GM23338 (cell line): ENCODE results near the gene FSIP1. TPM values are rescaled to one million over a fixed set of nuclear protein-coding genes. Genes with fewer than 3 reads are reported as not detected.
A peak's percentile ranks its signal among the peaks of the same experiment; 100 is the strongest.

Experiments
- ATAC-seq: fragments of 200-7000 bp; cut with Tn5 transposase; 3 replicates; pipeline ENCODE4 v1.9.1; 2020
- DNase-seq: peaks from one replicate; pipeline ENCODE4 v3.0.0-alpha.2; 2015; ENCODE audit warnings: low spot score
- H2AFZ ChIP-seq: fragments of 200-600 bp; sonication (generic); 2 replicates; pipeline ENCODE4 v1.8.0; 2016; ENCODE audit warnings: antibody characterized with exemption, mild to moderate bottlenecking, moderate library complexity
- H3F3A ChIP-seq: fragments of 200-600 bp; sonication (generic); replicated peaks from 2 replicates; pipeline ENCODE4 v1.8.0; 2017; ENCODE audit warnings: antibody characterized with exemption, mixed run types, low read depth
- H3K27ac ChIP-seq: fragments of 200-600 bp; sonication (generic); 2 replicates; pipeline ENCODE4 v1.6.1; 2016; ENCODE audit warnings: low read depth
- H3K27me3 ChIP-seq: fragments of 200-600 bp; sonication (generic); 2 replicates; pipeline ENCODE4 v1.8.0; 2016; ENCODE audit warnings: mild to moderate bottlenecking, mixed run types, moderate library complexity; ENCODE audit not compliant: insufficient read depth
- H3K36me3 ChIP-seq: fragments of 200-600 bp; sonication (generic); 2 replicates; pipeline ENCODE4 v1.8.0; 2016; ENCODE audit warnings: mild to moderate bottlenecking; ENCODE audit not compliant: insufficient read depth
- H3K4me1 ChIP-seq: fragments of 200-600 bp; sonication (generic); 2 replicates; pipeline ENCODE4 v1.8.0; 2016; ENCODE audit warnings: mild to moderate bottlenecking, moderate library complexity; ENCODE audit not compliant: insufficient read depth
- H3K4me2 ChIP-seq: fragments of 200-600 bp; sonication (generic); 2 replicates; pipeline ENCODE4 v1.7.1; 2017; ENCODE audit warnings: mixed run types
- H3K4me3 ChIP-seq: fragments of 200-600 bp; sonication (generic); 2 replicates; pipeline ENCODE4 v1.6.1; 2016; ENCODE audit warnings: mixed run types
- H3K79me2 ChIP-seq: fragments of 200-600 bp; sonication (generic); replicated peaks from 2 replicates; pipeline ENCODE4 v1.8.0; 2017; ENCODE audit warnings: mild to moderate bottlenecking; ENCODE audit not compliant: insufficient read depth
- H3K9me2 ChIP-seq: fragments of 200-600 bp; sonication (generic); 2 replicates; pipeline ENCODE4 v1.8.0; 2017; ENCODE audit not compliant: insufficient read depth
- H4K20me1 ChIP-seq: fragments of 200-600 bp; sonication (generic); replicated peaks from 2 replicates; pipeline ENCODE4 v1.8.0; 2017; ENCODE audit warnings: mild to moderate bottlenecking; ENCODE audit not compliant: insufficient read depth
- H3K27ac Mint-ChIP-seq: 2 replicates; pipeline ENCODE4 v1.8.0; 2020; ENCODE audit warnings: inconsistent platforms, mild to moderate bottlenecking, moderate library complexity, mixed read lengths
- H3K27me3 Mint-ChIP-seq: 3 replicates; pipeline ENCODE4 v1.8.0; 2022; ENCODE audit warnings: low read depth, mild to moderate bottlenecking, moderate library complexity, mixed read lengths, inconsistent platforms; ENCODE audit not compliant: insufficient read depth, poor library complexity
- H3K36me3 Mint-ChIP-seq: 3 replicates; pipeline ENCODE4 v1.8.0; 2021; ENCODE audit warnings: low read depth, mild to moderate bottlenecking, inconsistent platforms, moderate library complexity, mixed read lengths
- H3K4me1 Mint-ChIP-seq: 3 replicates; pipeline ENCODE4 v1.8.0; 2020; ENCODE audit warnings: mild to moderate bottlenecking, inconsistent platforms, mixed read lengths
- H3K4me3 Mint-ChIP-seq: 3 replicates; pipeline ENCODE4 v1.8.0; 2021; ENCODE audit warnings: moderate library complexity, mild to moderate bottlenecking, inconsistent platforms, mixed read lengths
- H3K9me3 Mint-ChIP-seq: 3 replicates; pipeline ENCODE4 v1.8.0; 2020; ENCODE audit warnings: moderate library complexity, mild to moderate bottlenecking, inconsistent platforms, mixed read lengths
- CREB1 ChIP-seq: fragments of 250-450 bp; sonication (Bioruptor Pico); IDR thresholded peaks from 2 replicates; pipeline ENCODE4 v1.5.0; 2020; ENCODE audit warnings: low read depth, mild to moderate bottlenecking, moderate library complexity
- EZH2 ChIP-seq: fragments of 200-600 bp; sonication (generic); IDR thresholded peaks from one replicate; pipeline ENCODE4 v1.8.0; 2017; ENCODE audit warnings: antibody characterized with exemption, mild to moderate bottlenecking, low read depth; ENCODE audit not compliant: unreplicated experiment
- JUNB ChIP-seq: IDR thresholded peaks from one replicate; pipeline ENCODE4 v1.6.1; 2016; ENCODE audit warnings: antibody characterized with exemption; ENCODE audit not compliant: unreplicated experiment
- NANOG ChIP-seq: IDR thresholded peaks from 2 replicates; pipeline ENCODE4 v1.6.1; 2016; ENCODE audit warnings: antibody characterized with exemption, borderline replicate concordance
- POLR2AphosphoS5 ChIP-seq: IDR thresholded peaks from 2 replicates; pipeline ENCODE4 v1.6.1; 2016; ENCODE audit warnings: antibody characterized with exemption, low read depth
- STAT1 ChIP-seq: IDR thresholded peaks from one replicate; pipeline ENCODE4 v1.6.1; 2016; ENCODE audit warnings: antibody characterized with exemption; ENCODE audit not compliant: unreplicated experiment
- ZNF114 ChIP-seq: fragments of 250-450 bp; sonication (Bioruptor Pico); IDR thresholded peaks from 2 replicates; pipeline ENCODE4 v1.5.0; 2020; ENCODE audit warnings: mild to moderate bottlenecking, moderate library complexity
- ZNF462 ChIP-seq: fragments of 250-450 bp; sonication (Bioruptor Pico); IDR thresholded peaks from 2 replicates; pipeline ENCODE4 v1.5.0; 2020; ENCODE audit warnings: mild to moderate bottlenecking, moderate library complexity
- polyA plus RNA-seq: library from polyadenylated mRNA; unstranded; fragments of >200 nt; fragmentation: Nextera tagmentation; extraction: Ambion mirVana; gene quantifications from 2 replicates; pipeline ENCODE4 v1.2.1, GENCODE V29; 2016
- total RNA-seq: library from RNA; depleted of rRNA; stranded (reverse); fragments of >200 nt; shearing (Covaris generic); gene quantifications from 2 replicates; pipeline ENCODE4 v1.2.3, GENCODE V29; 2014
- TF ChIP-seq, protein P1 (sequence below): IDR thresholded peaks from 2 replicates; pipeline ENCODE4 v1.6.1; 2016; ENCODE audit warnings: antibody characterized with exemption
- TF ChIP-seq, protein P2 (sequence below): IDR thresholded peaks from one replicate; pipeline ENCODE4 v1.6.1; 2018; ENCODE audit warnings: antibody characterized with exemption; ENCODE audit not compliant: unreplicated experiment

The FSIP1 gene
- total and polyA plus RNA-seq, 2 experiments from 2014 or later = 0.92 to 2.1 TPM

DNA sequence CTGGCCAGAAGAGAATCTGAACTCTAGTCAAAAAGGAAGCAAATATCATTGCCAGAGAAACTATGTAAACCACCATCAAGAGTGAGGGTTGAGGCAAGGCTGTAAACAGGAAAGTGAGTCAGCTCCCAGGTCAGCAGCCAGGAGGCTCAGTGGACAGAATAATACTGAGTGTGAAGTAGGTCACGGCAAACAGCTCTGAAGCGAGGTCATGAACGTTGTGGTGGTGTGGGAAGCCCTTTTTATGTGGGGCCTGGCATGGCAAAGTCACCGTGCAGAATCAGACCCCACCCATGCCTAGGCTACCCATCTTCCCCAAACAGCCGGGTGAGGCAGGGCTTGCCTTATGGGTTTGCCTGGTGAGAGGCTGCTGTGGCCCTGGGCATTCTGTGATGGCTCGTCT is 157.8 kb downstream of the FSIP1 start:
- no peaks in the 10 kb centered on the region for H3F3A ChIP-seq
- H3K27ac ChIP-seq = no peak overlapping the region
- DNase-seq (no peak), ATAC-seq (no peak)
- TF ChIP-seq STAT1 = no peak
- no peak overlapping the region for H3K27ac Mint-ChIP-seq
- H3K4me3 ChIP-seq = no peak overlapping the region
- H4K20me1 ChIP-seq = no peaks in the 10 kb centered on the region
- H3K27me3 Mint-ChIP-seq = peaks cover 5% of the 10 kb centered on the region
- H3K36me3 Mint-ChIP-seq = no peaks in the 10 kb centered on the region
- no peaks in the 10 kb centered on the region for H3K27me3 ChIP-seq
- no peaks in the 10 kb centered on the region for H3K79me2 ChIP-seq
- H2AFZ ChIP-seq = 0 out of 2 replicates have a peak overlapping the region, but pooled peaks have one; percentile 23
- H3K9me2 ChIP-seq = 0 out of 2 replicates have a peak, but pooled peaks cover 5% of the 10 kb centered on the region
- no peaks in the 10 kb centered on the region; the same call in 2 of the 3 replicates for H3K4me1 Mint-ChIP-seq
- H3K4me3 Mint-ChIP-seq = no peak overlapping the region
- no peaks in the 10 kb centered on the region for H3K9me3 Mint-ChIP-seq
- H3K36me3 ChIP-seq = no peaks in the 10 kb centered on the region
- H3K4me2 ChIP-seq = no peak overlapping the region
- H3K4me1 ChIP-seq = no peaks in the 10 kb centered on the region

- H3K27me3 Mint-ChIP-seq = peaks cover 5% of the 10 kb centered on the region
- Histone ChIP-seq H3K4me3 (no peak overlapping the region), H3K4me2 (no peak overlapping the region), H2AFZ (no peak overlapping the region), H3K36me3 (no peaks in the 10 kb centered on the region), H3K27ac (no peak overlapping the region), H3K27me3 (no peaks in the 10 kb centered on the region), H3K79me2 (no peaks in the 10 kb centered on the region), H3K4me1 (no peaks in the 10 kb centered on the region), H4K20me1 (no peaks in the 10 kb centered on the region), H3F3A (no peaks in the 10 kb centered on the region), H3K9me2 (0 out of 2 replicates have a peak, but pooled peaks cover 5% of the 10 kb centered on the region)
- H3K4me1 Mint-ChIP-seq = no peaks in the 10 kb centered on the region
- H3K27ac Mint-ChIP-seq = no peak overlapping the region
- no peaks in the 10 kb centered on the region for H3K36me3 Mint-ChIP-seq
- DNase-seq (no peak), ATAC-seq (no peak)
- H3K9me3 Mint-ChIP-seq = no peaks in the 10 kb centered on the region
- H3K4me3 Mint-ChIP-seq = no peak overlapping the region
- TF ChIP-seq STAT1 = no peak
- TF ChIP-seq POLR2AphosphoS5 = no peak
- TF ChIP-seq NANOG = no peak
- TF ChIP-seq ZNF114 (CRISPR knock-in tag) = no peak
- TF ChIP-seq, protein P1, sequence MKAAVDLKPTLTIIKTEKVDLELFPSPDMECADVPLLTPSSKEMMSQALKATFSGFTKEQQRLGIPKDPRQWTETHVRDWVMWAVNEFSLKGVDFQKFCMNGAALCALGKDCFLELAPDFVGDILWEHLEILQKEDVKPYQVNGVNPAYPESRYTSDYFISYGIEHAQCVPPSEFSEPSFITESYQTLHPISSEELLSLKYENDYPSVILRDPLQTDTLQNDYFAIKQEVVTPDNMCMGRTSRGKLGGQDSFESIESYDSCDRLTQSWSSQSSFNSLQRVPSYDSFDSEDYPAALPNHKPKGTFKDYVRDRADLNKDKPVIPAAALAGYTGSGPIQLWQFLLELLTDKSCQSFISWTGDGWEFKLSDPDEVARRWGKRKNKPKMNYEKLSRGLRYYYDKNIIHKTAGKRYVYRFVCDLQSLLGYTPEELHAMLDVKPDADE = no peak
- TF ChIP-seq, protein P2, sequence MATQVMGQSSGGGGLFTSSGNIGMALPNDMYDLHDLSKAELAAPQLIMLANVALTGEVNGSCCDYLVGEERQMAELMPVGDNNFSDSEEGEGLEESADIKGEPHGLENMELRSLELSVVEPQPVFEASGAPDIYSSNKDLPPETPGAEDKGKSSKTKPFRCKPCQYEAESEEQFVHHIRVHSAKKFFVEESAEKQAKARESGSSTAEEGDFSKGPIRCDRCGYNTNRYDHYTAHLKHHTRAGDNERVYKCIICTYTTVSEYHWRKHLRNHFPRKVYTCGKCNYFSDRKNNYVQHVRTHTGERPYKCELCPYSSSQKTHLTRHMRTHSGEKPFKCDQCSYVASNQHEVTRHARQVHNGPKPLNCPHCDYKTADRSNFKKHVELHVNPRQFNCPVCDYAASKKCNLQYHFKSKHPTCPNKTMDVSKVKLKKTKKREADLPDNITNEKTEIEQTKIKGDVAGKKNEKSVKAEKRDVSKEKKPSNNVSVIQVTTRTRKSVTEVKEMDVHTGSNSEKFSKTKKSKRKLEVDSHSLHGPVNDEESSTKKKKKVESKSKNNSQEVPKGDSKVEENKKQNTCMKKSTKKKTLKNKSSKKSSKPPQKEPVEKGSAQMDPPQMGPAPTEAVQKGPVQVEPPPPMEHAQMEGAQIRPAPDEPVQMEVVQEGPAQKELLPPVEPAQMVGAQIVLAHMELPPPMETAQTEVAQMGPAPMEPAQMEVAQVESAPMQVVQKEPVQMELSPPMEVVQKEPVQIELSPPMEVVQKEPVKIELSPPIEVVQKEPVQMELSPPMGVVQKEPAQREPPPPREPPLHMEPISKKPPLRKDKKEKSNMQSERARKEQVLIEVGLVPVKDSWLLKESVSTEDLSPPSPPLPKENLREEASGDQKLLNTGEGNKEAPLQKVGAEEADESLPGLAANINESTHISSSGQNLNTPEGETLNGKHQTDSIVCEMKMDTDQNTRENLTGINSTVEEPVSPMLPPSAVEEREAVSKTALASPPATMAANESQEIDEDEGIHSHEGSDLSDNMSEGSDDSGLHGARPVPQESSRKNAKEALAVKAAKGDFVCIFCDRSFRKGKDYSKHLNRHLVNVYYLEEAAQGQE = no peak
- TF ChIP-seq EZH2 = no peak
- TF ChIP-seq CREB1 (CRISPR knock-in tag) = no peak
- no peak for TF ChIP-seq JUNB
- TF ChIP-seq ZNF462 = no peak
Measured at GRCh38 chr15:39623529-39623931, 159.1 kb downstream of the FSIP1 start.
